T-helper 2 cell (primary cell): ENCODE results near the gene PROB1.
A peak's percentile ranks its signal among the peaks of the same experiment; 100 is the strongest.
"Not testable (repeated sequence)": the region's sequence is repeated elsewhere in the genome, so short reads cannot be mapped to it uniquely, and the experiment has no call there.

Source experiments
- DNase-seq, 5 experiments: peaks; one replicate each; pipeline versions ENCODE4 v3.0.0 to v3.0.0-alpha.2; 2012 to 2022
- total RNA-seq, 2 donors: gene quantifications; one replicate each; lab custom pipeline; 2026; lab: John Stamatoyannopoulos, UW

PROB1 gene, protein sequence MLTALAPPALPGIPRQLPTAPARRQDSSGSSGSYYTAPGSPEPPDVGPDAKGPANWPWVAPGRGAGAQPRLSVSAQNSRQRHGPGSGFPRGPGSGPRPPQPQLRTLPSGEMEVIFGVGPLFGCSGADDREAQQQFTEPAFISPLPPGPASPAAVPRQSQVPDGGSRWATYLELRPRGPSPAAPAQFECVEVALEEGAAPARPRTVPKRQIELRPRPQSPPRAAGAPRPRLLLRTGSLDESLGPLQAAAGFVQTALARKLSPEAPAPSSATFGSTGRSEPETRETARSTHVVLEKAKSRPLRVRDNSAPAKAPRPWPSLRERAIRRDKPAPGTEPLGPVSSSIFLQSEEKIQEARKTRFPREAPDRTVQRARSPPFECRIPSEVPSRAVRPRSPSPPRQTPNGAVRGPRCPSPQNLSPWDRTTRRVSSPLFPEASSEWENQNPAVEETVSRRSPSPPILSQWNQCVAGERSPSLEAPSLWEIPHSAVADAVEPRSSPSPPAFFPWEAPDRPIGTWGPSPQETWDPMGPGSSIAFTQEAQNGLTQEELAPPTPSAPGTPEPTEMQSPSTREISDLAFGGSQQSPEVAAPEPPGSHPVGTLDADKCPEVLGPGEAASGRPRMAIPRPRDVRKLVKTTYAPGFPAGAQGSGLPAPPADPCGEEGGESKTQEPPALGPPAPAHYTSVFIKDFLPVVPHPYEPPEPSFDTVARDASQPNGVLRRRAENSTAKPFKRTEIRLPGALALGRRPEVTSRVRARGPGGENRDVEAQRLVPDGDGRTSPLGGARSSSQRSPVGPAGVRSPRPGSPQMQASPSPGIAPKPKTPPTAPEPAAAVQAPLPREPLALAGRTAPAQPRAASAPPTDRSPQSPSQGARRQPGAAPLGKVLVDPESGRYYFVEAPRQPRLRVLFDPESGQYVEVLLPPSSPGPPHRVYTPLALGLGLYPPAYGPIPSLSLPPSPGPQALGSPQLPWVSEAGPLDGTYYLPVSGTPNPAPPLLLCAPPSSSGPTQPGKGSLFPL
- 1.8 to 1.9 reads per million in 2 donors for total RNA-seq

DNA sequence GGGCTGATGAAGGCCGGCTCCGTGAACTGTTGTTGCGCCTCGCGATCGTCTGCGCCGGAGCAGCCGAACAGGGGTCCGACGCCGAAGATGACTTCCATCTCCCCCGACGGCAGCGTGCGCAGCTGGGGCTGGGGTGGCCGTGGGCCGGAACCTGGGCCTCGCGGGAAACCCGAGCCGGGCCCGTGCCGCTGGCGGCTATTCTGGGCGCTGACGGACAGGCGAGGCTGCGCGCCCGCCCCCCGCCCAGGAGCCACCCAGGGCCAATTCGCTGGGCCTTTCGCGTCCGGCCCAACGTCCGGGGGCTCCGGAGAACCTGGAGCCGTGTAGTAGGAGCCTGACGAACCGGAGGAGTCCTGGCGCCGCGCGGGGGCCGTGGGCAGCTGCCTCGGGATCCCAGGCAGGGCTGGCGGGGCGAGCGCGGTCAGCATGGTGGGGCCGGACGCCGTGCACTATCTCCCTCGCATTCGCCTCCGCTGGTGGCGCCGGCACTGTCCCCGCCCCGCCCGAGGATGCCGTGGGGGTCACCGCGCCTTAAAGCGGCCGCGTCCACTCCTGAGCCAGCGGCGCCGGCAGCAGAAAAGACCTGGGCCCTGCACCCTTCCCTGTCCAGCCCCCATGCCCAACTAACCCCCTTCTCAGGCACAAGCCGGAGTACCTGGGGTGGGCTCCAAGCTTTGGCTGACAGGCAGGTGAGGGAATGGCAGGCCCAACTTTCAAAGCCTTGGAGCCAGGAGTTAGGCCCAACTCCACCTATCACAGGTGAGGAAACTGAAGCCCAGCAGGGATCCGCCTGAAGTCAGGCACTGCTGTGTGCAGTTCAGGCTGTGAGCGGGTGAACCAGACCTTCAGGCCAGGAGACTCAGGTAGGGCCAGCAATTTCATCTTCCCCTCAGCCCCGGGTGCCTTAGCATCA is at the start of gene PROB1:
TSS of gene PROB1 (minus strand) at position 451 of the 913 bp plus-strand sequence. CDS start at position 428, 23 bp downstream.
- DNase-seq, result no peak

DNA sequence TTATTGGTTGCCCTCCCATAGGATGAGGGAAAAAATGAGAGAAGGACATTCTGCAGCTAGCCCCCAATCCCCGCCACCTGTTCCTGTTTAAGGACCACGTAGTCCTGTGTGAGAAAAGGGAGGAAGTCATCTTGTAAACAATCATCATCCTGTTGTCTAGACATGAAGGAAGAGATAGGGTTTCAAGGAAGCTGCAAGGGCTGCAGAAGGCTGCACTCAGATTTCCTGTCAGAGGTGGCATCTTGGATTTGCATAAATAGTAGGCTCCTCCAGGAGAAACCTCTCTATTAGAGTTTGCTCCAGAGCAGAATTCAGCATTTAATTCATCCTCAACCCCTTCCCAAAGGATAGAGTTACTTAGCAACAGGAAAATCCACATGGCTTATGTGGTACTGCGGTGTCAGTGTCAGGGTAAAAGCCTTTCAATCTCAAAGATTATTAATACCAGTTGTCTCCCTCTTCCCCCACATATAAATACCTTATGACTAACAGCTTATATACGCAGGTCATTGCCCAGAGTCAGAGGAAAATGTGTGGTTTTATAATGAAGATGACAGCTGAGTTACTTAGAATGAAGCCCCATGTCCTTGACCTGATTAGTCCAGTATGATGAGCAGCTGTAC is 49.0 kb upstream of the PROB1 start:
- peak in 2 of 5 experiments; percentile 39 to 48 for DNase-seq

DNA sequence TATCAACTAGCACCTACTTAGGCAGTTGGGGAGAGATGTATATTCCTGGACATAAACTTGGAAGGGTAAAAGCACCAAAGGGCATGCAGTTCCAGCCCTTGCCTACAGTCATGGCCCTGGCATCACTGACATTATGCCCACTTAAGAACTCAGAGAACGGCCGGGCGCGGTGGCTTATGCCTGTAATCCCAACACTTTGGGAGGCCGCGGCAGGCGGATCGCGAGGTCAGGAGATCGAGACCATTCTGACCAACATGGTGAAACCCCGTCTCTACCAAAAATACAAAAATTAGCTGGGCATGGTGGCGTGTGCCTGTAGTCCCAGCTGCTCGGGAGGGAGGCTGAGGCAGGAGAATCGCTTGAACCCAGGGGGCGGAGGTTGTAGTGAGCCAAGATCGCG is 45.5 kb upstream of the PROB1 start:
- not testable (repeated sequence) for DNase-seq

DNA sequence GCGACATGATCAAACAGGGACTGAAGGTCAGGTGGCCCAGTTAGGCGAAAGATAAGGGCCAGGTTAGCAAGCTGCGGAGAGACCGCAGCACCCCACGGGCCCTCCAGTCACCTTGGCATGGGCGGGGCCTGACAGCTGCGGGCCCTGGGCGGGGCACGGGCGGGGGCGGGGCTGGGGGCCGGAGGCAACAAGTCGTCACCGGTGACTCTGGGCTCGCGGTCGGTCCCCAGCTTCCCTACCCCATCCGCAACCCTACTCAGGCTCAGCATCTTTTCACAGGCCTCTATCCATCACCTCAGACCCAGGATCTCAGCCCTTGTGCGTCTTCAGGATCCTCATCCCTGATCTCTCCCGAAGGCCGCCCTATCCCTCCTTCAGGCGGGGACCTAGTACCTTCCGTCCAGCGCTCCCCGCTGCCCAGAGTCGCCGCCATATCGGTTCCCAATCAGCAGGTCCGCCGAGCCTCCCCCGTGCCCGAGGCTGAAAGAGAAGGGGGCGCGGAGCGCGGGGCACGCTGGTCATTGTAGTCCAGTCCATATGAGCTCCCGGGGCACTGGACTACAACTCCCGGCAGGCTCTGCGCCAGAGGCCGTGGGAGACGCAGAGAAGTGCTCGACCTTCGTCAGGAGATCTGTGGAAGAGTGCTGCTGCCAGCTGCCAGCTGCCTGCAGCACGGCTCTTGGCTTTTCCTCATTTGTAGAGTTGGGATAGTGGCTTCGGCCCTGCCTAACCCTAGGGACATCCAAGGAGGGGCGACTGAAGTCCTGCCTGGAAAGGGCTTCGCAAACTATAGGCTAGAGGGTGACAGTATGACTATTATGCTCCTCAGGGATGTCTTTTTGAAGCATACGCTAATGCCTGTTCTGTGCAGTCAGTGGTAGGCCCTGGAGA is 44.4 kb upstream of the PROB1 start, which contains the start of gene DNAJC18:
TSS of gene DNAJC18 (minus strand) at position 513 of the 891 bp plus-strand sequence. CDS start at position 433, 80 bp downstream.
- DNase-seq, result peak; percentile 76 to 92 (median 86)

DNA sequence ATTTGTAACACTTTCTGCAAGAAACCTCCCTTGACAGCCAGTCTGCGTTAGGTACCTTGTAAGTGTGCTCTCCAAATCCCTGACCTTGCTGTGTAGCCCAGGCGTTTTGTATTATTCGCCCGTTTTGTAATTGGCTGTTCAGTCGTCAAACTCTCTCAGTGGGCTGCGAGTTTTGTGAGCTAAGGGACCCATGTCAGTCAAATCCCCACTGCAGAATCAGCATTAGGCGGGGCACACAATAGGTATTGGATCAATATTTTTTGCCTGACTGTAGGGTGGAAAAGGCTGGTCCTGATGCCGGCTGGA is 43.8 kb upstream of the PROB1 start:
- no peak for DNase-seq

DNA sequence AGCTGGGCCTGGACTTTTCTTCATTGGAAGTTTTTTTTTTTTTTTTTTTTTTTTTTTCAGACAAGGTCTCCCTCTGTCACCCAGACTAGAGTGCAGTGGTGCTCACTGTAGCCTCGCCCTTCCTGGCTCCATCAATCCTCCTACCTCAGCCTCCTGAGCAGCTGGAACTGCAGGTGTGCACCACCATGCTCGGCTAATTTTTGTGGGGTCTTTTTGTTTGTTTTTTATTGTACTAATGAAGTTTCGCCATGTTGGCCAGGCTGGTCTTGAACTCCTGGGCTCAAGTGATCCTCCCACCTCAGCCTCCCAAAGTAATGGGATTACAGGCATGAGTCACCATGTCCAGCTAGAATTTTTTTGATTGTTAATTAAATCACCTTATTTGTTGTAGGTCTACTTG is 40.8 kb upstream of the PROB1 start:
- no peak for DNase-seq

DNA sequence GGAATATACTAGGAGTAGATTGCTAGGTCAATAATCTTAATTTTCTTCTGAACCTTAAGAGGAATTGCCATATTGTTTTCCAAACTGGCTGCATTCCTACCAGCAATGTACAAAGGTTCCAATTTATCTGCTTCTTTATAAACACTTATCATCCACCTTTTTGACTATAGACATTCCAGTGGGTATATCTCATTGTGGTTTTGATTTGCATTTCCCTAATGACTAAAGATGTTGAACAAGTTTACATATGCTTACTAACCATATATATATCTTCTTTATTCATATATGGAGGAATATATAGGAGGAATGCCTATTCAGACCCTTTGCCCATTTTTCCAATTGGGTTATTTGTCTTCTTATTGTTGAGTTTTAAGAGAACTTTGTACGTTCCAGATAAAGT is 36.8 kb upstream of the PROB1 start:
- DNase-seq, result no peak

DNA sequence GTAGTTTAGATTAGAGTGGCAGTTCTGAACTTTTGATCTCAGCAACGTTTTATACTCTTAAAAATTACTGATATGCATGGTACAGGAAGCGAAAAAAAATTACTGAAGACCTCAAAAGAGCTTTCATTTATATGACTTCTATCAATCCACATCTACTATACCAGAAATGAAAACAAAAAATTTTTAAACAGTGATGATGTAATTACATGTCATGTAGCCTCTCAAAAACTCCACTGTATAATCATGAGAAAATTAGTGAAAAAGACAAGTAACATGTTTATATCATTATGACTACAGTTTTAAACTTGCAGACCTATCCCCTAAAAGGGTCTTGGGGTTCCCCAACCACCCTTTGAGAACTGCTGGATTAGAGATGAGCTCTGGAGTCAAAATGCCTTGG is 35.1 kb upstream of the PROB1 start:
- DNase-seq, result peak in 1 of 5 experiments; percentile 16

DNA sequence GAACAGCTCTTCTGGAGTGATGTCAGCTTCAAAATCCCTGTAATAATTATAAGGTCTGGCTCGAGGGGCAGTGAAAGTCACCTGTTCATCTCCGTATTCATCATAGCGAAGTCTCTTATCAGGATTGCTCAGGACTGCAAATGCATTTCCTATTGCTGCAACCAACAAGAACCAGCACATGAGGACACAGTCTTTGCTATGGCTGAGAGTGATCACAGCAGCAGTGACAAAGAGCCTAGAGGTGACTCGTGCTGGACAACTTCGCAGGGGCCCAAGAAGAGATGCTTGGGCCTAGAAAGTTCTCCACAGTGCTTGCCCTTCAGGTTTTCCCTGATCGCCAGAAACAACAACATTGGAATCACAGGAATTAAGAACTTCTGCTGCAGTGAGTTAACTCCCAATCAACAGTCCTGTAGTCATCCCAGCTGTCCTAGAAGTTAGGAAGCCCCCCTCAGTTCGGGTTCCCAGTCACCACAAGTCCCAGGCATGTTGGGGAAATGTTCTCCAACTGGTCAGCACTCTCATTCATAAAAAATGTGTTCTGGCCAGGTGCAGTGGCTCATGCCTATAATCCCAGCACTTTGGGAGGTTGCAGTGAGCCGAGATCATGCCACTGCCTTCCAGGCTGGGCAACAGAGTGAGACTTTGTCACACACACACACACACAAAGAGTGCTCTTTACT is 31.4 kb upstream of the PROB1 start:
- no peak for DNase-seq

DNA sequence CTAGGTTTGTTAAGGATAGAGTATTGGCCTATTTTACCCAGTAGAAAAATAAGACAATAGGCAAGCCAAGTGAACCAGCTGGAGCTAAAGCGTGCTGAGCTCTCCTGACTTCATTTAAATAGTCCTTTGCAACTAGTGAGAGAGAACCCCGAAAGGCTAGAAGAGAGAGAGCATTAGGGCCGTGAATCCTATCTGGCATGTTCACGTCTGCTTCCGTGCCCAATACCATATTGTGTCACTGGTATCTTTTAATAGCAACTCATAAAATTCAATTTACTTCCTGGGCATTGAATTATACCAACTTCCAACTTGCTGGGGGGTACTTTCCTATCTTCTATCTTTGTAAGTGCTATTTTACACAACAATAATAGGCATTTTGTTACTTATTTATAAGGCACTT is 30.6 kb upstream of the PROB1 start:
- no peak for DNase-seq

DNA sequence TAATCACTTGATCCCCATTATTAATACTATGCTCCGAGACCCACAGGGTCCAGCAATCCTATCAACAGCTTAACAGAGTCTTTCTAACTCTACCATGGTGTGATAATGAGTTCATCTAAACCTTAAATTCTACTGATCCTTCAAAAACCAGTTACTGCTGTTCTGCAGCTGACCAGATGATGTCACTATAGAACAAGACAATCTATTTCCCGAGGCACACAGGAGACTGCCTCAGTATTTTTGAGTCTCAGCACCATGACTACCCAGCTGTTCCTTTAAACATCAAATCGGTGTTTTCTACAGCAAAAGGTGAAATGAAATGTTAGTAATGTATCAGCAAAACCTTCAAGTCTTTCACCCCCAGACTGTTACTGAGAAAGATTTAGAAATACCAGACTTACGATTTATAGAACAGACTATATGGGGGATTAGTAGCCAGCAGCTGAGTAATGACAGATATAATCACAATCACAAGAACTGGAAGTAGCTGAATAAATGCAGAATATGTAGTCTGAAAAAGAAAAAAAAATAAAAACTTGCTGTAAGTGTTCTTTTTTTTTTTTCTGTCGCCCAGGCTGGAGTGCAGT is 27.5 kb upstream of the PROB1 start:
- peak in 3 of 5 experiments; percentile 15 to 82 (median 50) for DNase-seq

DNA sequence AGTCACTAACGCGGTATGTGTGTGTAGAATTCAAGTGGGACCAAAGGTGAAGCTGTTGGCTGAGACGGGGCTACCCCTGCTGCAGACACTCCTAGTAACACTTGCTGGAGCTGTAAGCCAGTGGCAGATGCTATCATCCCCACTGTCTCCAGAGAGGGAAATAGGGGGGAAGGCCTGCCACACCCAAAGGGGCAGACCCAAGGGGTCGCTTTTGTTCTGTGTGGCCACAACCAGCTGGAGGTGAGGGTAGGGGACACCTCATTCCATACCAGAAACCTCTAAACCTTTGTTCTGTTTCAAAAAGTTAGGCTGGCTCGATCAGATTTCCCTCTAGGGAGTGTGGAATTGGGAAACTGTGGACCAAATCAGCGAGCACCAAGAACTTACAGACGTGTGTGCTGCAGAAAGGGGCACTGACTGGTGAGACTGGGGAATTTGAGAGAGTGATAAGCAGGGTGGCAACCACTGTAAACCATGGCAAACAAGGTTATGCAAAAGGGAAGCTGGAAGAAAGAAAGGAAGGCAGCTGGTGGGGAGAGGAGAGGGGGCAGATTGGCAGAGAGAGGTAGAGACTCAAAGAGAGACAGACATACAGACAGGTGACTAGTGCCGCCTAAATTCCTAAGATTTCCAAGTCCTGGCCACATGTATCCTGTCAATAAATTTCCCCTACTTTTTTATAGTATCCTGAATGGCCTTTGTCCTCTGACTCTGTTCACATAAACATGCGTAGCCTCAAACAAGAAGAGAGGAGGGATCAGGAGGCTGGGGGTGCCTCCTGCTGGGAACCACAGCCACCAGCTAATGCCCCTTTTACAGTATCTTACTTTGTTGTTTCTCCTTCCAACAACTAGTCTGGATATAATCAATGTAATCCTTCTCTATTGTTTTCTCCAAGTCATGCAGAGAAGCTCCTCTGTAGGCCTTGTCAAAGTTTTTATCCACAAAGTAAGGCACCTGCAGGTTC is 24.6 kb upstream of the PROB1 start:
- no peak for DNase-seq

DNA sequence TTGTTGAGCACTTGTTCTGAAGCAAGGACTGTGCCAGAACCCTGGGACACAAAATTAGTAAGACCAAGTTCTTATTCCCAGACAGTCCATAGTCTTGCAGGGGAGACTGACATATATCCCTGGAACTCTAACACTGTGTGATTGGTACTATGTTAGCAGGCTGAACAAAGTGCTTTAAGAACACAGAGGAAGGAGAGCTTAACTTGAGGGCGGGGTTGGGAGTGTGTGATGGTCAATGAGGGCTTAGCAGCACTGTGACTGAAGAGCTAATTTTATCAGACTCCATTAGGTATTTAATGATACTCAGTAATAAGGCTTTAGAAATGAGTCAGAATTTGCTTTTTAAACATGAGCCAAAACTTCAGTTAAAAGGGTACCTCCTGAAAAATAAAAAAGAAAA is 23.9 kb upstream of the PROB1 start:
- DNase-seq, result no peak

DNA sequence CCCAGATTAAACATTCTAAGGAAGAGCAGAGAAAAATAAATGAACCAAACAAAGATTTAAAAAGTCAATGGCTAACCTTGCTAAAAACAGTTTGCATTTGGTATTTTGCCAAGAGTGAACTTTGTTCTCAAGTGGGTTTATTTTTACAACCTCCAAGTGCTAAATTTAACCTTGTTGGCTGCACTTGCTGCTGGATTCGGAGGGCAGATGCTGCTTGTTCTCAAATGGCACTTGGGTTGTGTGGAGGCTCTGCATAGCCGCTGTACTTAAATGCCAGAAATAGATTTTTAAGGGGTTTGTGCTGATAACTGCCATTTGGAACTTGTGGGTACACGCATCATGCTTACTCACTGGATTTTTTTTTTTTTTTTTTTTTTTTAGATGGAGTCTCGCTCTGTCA is 22.3 kb upstream of the PROB1 start:
- DNase-seq, result no peak

DNA sequence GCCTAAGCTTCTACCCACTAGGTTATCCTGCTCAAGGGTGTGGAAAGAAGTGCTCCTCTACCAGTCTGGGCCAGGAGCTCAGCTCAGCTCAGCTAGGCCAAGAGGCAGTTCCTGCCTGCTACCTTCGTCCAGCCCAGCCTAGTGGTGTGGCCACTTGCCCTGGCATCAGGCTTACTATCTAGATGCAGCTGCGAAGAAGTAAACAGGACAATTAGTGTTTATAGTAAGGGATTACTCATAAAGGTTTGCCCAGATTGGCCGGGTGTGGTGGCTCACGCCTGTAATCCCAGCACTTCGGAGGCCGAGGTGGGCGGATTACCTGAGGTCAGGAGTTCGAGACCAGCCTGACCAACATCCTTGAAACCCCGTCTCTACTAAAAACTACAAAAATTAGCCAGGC is 21.7 kb upstream of the PROB1 start:
- no peak for DNase-seq

DNA sequence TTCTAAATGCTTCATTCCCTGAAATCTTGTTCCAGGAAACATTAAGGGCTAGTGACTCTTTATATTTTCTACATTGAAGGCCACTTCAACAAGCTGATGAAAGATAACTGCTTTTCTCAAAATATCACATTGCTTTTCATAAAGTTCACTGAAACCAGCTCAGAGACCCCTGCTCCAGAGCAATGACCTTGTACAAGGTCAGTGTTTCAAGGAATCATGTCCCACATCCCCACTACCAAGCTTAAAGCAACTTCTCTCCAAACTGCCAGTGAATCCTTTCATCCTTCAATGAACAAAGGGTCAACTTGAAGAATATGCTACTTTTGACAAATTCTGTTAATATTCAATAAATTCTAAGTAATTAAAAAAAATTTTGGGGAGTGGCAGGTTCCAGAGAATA is 21.0 kb upstream of the PROB1 start:
- DNase-seq, result no peak

DNA sequence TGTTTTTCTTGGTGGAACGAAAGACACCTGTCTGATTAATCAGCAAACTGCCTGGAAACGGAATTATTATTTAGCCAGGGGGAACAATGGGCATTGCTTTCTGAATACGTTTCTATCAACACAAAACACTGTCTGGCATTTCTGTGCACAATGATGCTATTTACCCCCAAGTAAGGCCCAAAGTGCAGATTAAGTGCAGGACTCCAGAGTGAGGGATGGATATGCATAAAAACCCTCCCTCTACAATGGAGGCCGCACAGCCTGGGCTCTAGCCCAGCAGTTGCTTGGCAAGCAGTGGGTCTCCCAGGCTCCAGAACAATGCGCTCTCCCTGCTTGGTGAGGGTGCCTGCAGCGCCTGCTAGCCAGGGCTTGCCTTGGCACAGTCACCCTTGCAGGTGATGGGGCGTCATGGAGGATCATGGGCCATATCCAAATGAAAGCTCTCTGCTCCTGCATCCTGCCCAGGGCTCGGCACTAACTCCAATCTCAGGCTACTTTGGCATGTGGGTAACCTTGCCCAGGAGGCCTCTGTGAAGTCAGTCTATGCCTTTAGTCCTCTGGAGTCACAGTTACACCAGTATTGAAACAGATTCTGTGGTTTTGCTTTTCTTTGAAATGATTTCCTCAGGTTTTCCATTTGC is 20.4 kb upstream of the PROB1 start:
- DNase-seq, result peak in 1 of 5 experiments; percentile 47

DNA sequence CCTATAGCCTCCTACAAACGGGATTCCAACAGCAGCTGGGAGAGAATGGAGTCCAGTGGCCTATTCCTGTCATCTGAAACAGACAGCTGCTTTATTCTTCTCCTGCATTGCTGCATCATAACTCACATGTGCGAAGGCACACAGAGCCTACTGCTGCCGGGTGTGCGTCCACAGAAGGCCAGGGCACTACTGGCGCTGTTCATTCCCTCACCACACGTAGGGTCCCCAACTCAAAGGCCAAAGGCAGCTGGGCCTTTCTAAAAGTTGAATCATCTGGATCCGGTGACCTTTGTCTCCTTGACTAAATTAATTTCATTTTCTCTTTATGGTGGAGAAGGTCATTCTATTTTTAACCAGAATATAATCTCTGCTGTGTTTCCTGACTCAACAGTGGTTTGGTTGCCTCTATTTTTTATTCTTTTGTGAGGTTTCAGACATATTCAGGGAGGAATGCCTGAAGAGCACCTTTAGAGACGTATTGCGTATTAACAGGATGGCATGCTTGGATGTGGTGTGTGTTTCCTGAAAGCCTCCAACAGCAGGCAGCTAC is 19.8 kb upstream of the PROB1 start:
- DNase-seq, result no peak
